MM.1S (cell line): ENCODE measurements around the gene NBEA.
"Not testable (repeated sequence)": the region's sequence is repeated elsewhere in the genome, so short reads cannot be mapped to it uniquely, and the experiment has no call there.

Source experiments
- DNase-seq: peaks from one replicate; pipeline ENCODE4 v3.0.0-alpha.2; 2015
- H2AFZ ChIP-seq: fragments of 300-600 bp; sonication (generic); 2 replicates; pipeline ENCODE4 v1.6.0; 2016; ENCODE audit warnings: antibody characterized with exemption, low read length
- H3F3A ChIP-seq: fragments of 300-600 bp; sonication (generic); 2 replicates; pipeline ENCODE4 v1.6.1; 2016; ENCODE audit warnings: mild to moderate bottlenecking, antibody characterized with exemption, low read length, moderate library complexity, mixed read lengths; ENCODE audit not compliant: insufficient read depth
- H3K27ac ChIP-seq: fragments of 300-600 bp; sonication (generic); 2 replicates; pipeline ENCODE4 v1.5.1; 2016; ENCODE audit warnings: mild to moderate bottlenecking, low read length
- H3K27me3 ChIP-seq: fragments of 300-600 bp; sonication (generic); replicated peaks from 2 replicates; pipeline ENCODE4 v1.6.0; 2016; ENCODE audit warnings: low read length; ENCODE audit not compliant: insufficient read depth
- H3K36me3 ChIP-seq: fragments of 300-600 bp; sonication (generic); replicated peaks from 2 replicates; pipeline ENCODE4 v1.6.1; 2016; ENCODE audit warnings: mild to moderate bottlenecking, low read length, mixed read lengths; ENCODE audit not compliant: insufficient read depth
- H3K4me1 ChIP-seq: fragments of 300-600 bp; sonication (generic); 2 replicates; pipeline ENCODE4 v1.6.1; 2016; ENCODE audit warnings: low read length, mixed read lengths
- H3K4me2 ChIP-seq: fragments of 300-600 bp; sonication (generic); 2 replicates; pipeline ENCODE4 v1.6.0; 2016; ENCODE audit warnings: low read depth, low read length
- H3K4me3 ChIP-seq: fragments of 300-600 bp; sonication (generic); 2 replicates; pipeline ENCODE4 v1.5.1; 2016; ENCODE audit warnings: low read length, mixed read lengths
- H3K79me2 ChIP-seq: fragments of 300-600 bp; sonication (generic); 2 replicates; pipeline ENCODE4 v1.6.1; 2016; ENCODE audit warnings: mixed run types, low read length, mixed read lengths
- H3K9ac ChIP-seq: fragments of 300-600 bp; sonication (generic); 2 replicates; pipeline ENCODE4 v1.6.1; 2016; ENCODE audit warnings: low read length, mixed read lengths
- H3K9me2 ChIP-seq: fragments of 300-600 bp; sonication (generic); replicated peaks from 2 replicates; pipeline ENCODE4 v1.6.1; 2016; ENCODE audit warnings: mild to moderate bottlenecking, low read length, mixed read lengths; ENCODE audit not compliant: insufficient read depth
- H3K9me3 ChIP-seq: fragments of 300-600 bp; sonication (generic); replicated peaks from 2 replicates; pipeline ENCODE4 v1.6.1; 2016; ENCODE audit warnings: mild to moderate bottlenecking, low read length, mixed read lengths; ENCODE audit not compliant: insufficient read depth
- H4K20me1 ChIP-seq: fragments of 300-600 bp; sonication (generic); 2 replicates; pipeline ENCODE4 v1.6.1; 2016; ENCODE audit warnings: mild to moderate bottlenecking, low read length, moderate library complexity, mixed read lengths; ENCODE audit not compliant: insufficient read depth
- CTCF ChIP-seq: fragments of 300-600 bp; sonication (generic); IDR thresholded peaks from 2 replicates; pipeline ENCODE4 v1.5.1; 2016; ENCODE audit warnings: antibody characterized with exemption, low read length, mixed read lengths
- EZH2 ChIP-seq: fragments of 300-600 bp; sonication (generic); optimal IDR thresholded peaks from 2 replicates; pipeline ENCODE3; 2017; ENCODE audit warnings: low read depth, mild to moderate bottlenecking, antibody characterized with exemption, low read length, mixed read lengths
- EZH2phosphoT487 ChIP-seq: fragments of 300-600 bp; sonication (generic); IDR thresholded peaks from 2 replicates; pipeline ENCODE4 v1.6.1; 2018; ENCODE audit warnings: antibody characterized with exemption, low read length

The NBEA gene

GRCh38 chr13:34988330-34988791 lies 46.3 kb downstream of the NBEA start:
- no peaks in the 10 kb centered on the region for H3K79me2 ChIP-seq
- H3K4me1 ChIP-seq = no peaks in the 10 kb centered on the region
- H3K27me3 ChIP-seq = no peaks in the 10 kb centered on the region
- DNase-seq = no peak
- no peaks in the 10 kb centered on the region for H4K20me1 ChIP-seq
- no peak overlapping the region for H3K9ac ChIP-seq
- no peak overlapping the region for H2AFZ ChIP-seq
- H3F3A ChIP-seq = no peaks in the 10 kb centered on the region
- no peaks in the 10 kb centered on the region for H3K9me3 ChIP-seq
- no peak overlapping the region for H3K4me2 ChIP-seq
- no peaks in the 10 kb centered on the region for H3K9me2 ChIP-seq
- H3K27ac ChIP-seq = no peak overlapping the region
- H3K4me3 ChIP-seq = no peak overlapping the region
- H3K36me3 ChIP-seq = no peaks in the 10 kb centered on the region
- TF ChIP-seq EZH2phosphoT487 (no peak), CTCF (no peak), EZH2 (no peak)

GRCh38 chr13:34990399-34991214 lies 48.5 kb downstream of the NBEA start:
- H3K27ac ChIP-seq = no peak overlapping the region

GRCh38 chr13:34993470-34993869 lies 51.4 kb downstream of the NBEA start:
- Histone ChIP-seq H2AFZ (no peak overlapping the region), H3K27me3 (no peaks in the 10 kb centered on the region), H3K27ac (no peak overlapping the region), H3K4me3 (no peak overlapping the region), H3K4me1 (no peaks in the 10 kb centered on the region), H4K20me1 (no peaks in the 10 kb centered on the region), H3K4me2 (no peak overlapping the region), H3K9ac (no peak overlapping the region), H3K36me3 (no peaks in the 10 kb centered on the region), H3K9me3 (no peaks in the 10 kb centered on the region), H3K9me2 (no peaks in the 10 kb centered on the region), H3K79me2 (no peaks in the 10 kb centered on the region), H3F3A (no peaks in the 10 kb centered on the region)
- no peak for DNase-seq
- no peak for TF ChIP-seq CTCF
- TF ChIP-seq EZH2phosphoT487 = no peak
- no peak for TF ChIP-seq EZH2

More at GRCh38 chr13:34990399-34991214, 48.5 kb downstream of the NBEA start:
- no peaks in the 10 kb centered on the region for H3K4me1 ChIP-seq
- H2AFZ ChIP-seq = no peak overlapping the region
- no peak for DNase-seq
- no peak overlapping the region for H3K4me3 ChIP-seq
- no peaks in the 10 kb centered on the region for H3K36me3 ChIP-seq
- no peaks in the 10 kb centered on the region for H3K9me3 ChIP-seq
- TF ChIP-seq EZH2phosphoT487 (no peak), EZH2 (no peak), CTCF (no peak)
- H3K9me2 ChIP-seq = no peaks in the 10 kb centered on the region
- H3F3A ChIP-seq = no peaks in the 10 kb centered on the region
- no peak overlapping the region for H3K4me2 ChIP-seq
- H3K79me2 ChIP-seq = no peaks in the 10 kb centered on the region
- H3K9ac ChIP-seq = no peak overlapping the region
- H4K20me1 ChIP-seq = no peaks in the 10 kb centered on the region
- H3K27me3 ChIP-seq = no peaks in the 10 kb centered on the region

- H3K4me3 ChIP-seq, H3K9me2 ChIP-seq, H3K27ac ChIP-seq, H3K4me2 ChIP-seq, H4K20me1 ChIP-seq, H3F3A ChIP-seq, H3K9me3 ChIP-seq, H3K27me3 ChIP-seq, H3K4me1 ChIP-seq, H2AFZ ChIP-seq, H3K36me3 ChIP-seq, H3K79me2 ChIP-seq, DNase-seq, H3K9ac ChIP-seq: not testable (repeated sequence)
Observed at GRCh38 chr13:35003734-35004133, 61.7 kb downstream of the NBEA start.
